ENCODE results near the gene CHST11.

Gene CHST11

GRCh38 chr12:104581005-104581570 is 124.3 kb downstream of the CHST11 start:
- no peak for DNase-seq (ENCODE audit: low spot score)

GRCh38 chr12:104582739-104583138 is 126.0 kb downstream of the CHST11 start:
- DNase-seq (ENCODE audit: low spot score): no peak
- no peak for FAIRE-seq

More at GRCh38 chr12:104581005-104581570, 124.3 kb downstream of the CHST11 start:
- FAIRE-seq: no peak

- no peak for DNase-seq (ENCODE audit: low spot score)
- FAIRE-seq: no peak
These were observed 126.6 kb downstream of the CHST11 start for GRCh38 chr12:104583301-104583700.

- no peak for FAIRE-seq
- no peak for DNase-seq (ENCODE audit: low spot score)
These were observed 128.8 kb downstream of the CHST11 start for GRCh38 chr12:104585448-104586055.

GRCh38 chr12:104586351-104586919 is 129.7 kb downstream of the CHST11 start:
- peak; percentile 30 for FAIRE-seq
- peak; percentile 63 for DNase-seq (ENCODE audit: low spot score)

- FAIRE-seq (peak; percentile 94), DNase-seq (ENCODE audit: low spot score) (peak; percentile 99)
These were observed 131.5 kb downstream of the CHST11 start for GRCh38 chr12:104588047-104588920.

GRCh38 chr12:104588921-104589590 is 132.3 kb downstream of the CHST11 start:
- FAIRE-seq (no peak), DNase-seq (ENCODE audit: low spot score) (no peak)

GRCh38 chr12:104590022-104590421 is 133.3 kb downstream of the CHST11 start:
- FAIRE-seq (no peak), DNase-seq (ENCODE audit: low spot score) (no peak)

- FAIRE-seq: peak; percentile 77
- DNase-seq (ENCODE audit: low spot score): peak; percentile 63
These were observed 134.6 kb downstream of the CHST11 start for GRCh38 chr12:104591257-104591885.

- no peak for FAIRE-seq
- no peak for DNase-seq (ENCODE audit: low spot score)
These were observed 136.7 kb downstream of the CHST11 start for GRCh38 chr12:104593482-104593881.

- DNase-seq (ENCODE audit: low spot score) (peak; percentile 21), FAIRE-seq (no peak)
These were observed 139.5 kb downstream of the CHST11 start for GRCh38 chr12:104596134-104596799.

- no peak for FAIRE-seq
- no peak for DNase-seq (ENCODE audit: low spot score)
These were observed 140.4 kb downstream of the CHST11 start for GRCh38 chr12:104596898-104597843.

GRCh38 chr12:104598342-104599271 is 141.9 kb downstream of the CHST11 start:
- DNase-seq (ENCODE audit: low spot score) (no peak), FAIRE-seq (no peak)

GRCh38 chr12:104599272-104600035 is 142.7 kb downstream of the CHST11 start:
- DNase-seq (ENCODE audit: low spot score) (no peak), FAIRE-seq (no peak)

- DNase-seq (ENCODE audit: low spot score) (no peak), FAIRE-seq (no peak)
These were observed 143.4 kb downstream of the CHST11 start for GRCh38 chr12:104600036-104600712.

GRCh38 chr12:104600790-104601739 is 144.3 kb downstream of the CHST11 start:
- no peak for FAIRE-seq
- no peak for DNase-seq (ENCODE audit: low spot score)
